Measurements from ENCODE around the gene ME2. TPM values are rescaled to one million over a fixed set of nuclear protein-coding genes. Genes with fewer than 3 reads are reported as not detected.

Gene ME2
- total RNA-seq, 1 experiment from 2014 or later = 49.0 TPM

DNA sequence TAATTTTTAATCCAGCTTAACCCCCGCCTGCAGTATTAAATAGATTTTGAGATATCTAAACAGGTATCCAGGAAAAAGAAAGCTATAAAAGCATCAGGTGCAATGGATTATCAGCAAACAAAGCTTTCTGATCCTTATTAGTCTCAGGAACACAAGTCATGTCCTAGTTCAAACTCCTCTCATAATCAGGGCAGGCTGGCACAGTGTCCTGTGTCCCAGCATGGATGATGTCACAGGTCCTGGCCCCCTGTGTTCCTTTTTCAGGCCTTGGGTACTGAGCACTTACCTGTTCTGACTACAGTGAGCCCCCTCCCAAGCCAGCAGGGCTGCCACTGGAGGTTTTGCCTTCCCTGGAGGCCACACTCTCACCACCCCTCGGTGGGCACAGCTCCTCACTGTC, 39.6 kb upstream of the ME2 start (continued):
- TF ChIP-seq, protein P1, sequence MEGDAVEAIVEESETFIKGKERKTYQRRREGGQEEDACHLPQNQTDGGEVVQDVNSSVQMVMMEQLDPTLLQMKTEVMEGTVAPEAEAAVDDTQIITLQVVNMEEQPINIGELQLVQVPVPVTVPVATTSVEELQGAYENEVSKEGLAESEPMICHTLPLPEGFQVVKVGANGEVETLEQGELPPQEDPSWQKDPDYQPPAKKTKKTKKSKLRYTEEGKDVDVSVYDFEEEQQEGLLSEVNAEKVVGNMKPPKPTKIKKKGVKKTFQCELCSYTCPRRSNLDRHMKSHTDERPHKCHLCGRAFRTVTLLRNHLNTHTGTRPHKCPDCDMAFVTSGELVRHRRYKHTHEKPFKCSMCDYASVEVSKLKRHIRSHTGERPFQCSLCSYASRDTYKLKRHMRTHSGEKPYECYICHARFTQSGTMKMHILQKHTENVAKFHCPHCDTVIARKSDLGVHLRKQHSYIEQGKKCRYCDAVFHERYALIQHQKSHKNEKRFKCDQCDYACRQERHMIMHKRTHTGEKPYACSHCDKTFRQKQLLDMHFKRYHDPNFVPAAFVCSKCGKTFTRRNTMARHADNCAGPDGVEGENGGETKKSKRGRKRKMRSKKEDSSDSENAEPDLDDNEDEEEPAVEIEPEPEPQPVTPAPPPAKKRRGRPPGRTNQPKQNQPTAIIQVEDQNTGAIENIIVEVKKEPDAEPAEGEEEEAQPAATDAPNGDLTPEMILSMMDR (IDR thresholded peaks at IDR 0.05 in 2 of 3, conservative IDR thresholded peaks at IDR 0.05 in 1 of 3; ENCODE audit: borderline replicate concordance in 1 of 3, insufficient read depth in 1 of 3, low read depth in 2 of 3, low read length in 2 of 3) = no peak
- TF ChIP-seq POLR2AphosphoS5 (IDR thresholded peaks at IDR 0.05; ENCODE audit: low read depth, low read length) (no peak), TCF7L2 (IDR thresholded peaks at IDR 0.05; ENCODE audit: borderline replicate concordance, extremely low read depth, insufficient read depth, insufficient read length) (no peak), EZH2phosphoT487 (IDR thresholded peaks at IDR 0.05; ENCODE audit: borderline replicate concordance) (no peak)

DNA sequence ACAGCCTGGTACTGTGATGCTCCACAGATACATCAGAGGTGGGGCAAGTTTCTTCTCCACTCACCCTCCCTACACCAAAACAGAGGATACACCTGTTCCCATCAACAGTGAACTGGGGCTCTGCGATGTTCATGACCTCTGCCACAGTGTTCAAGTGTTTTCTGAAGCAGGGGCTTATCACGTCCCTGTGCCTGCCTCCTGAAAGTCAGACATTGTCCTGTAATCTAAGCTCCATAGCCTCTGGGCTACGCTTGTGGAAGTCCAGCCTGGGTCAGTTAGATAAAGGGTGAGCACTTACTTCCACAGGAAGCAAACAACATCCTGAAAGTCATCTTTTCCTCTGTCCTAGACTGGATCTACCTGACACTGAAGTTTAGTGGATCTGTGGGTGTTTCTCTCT, 38.9 kb upstream of the ME2 start:
- no peak overlapping the region for H3K27ac ChIP-seq (ENCODE audit: low read depth, low read length)
- no peak overlapping the region for H2AFZ ChIP-seq (ENCODE audit: low read depth, low read length, poor library complexity, severe bottlenecking)
- H3K9me3 ChIP-seq (ENCODE audit: control insufficient read depth in 1 of 2, insufficient read depth in 1 of 2, low read depth in 1 of 2, low read length in 2 of 2) = no peaks in the 10 kb centered on the region
- ATAC-seq (no peak), DNase-seq (ENCODE audit: low read depth, low spot score) (no peak)
- CTCF ChIA-PET = no interaction called here
- H3K4me3 ChIP-seq (replicated peaks in 1 of 2; ENCODE audit: low read depth in 1 of 2, low read length in 2 of 2) = no peak overlapping the region
- RAD21 ChIA-PET (ENCODE audit: low non-redundant PET in 1 of 2, low total read pairs in 2 of 2, uncharacterized antibody in 2 of 2, unreplicated experiment in 2 of 2) = no interaction called here
- no peaks in the 10 kb centered on the region for H4K20me1 ChIP-seq (ENCODE audit: insufficient read depth)
- TF ChIP-seq CEBPB (IDR thresholded peaks at IDR 0.05; ENCODE audit: low read depth) (no peak), RAD21 (IDR thresholded peaks at IDR 0.05; ENCODE audit: low read depth) (no peak), SIN3A (IDR thresholded peaks at IDR 0.05; ENCODE audit: low read depth) (no peak), ELF1 (IDR thresholded peaks at IDR 0.05; ENCODE audit: borderline replicate concordance, low read depth) (no peak), CBX3 (IDR thresholded peaks at IDR 0.05; ENCODE audit: low read depth) (no peak), ZNF274 (IDR thresholded peaks at IDR 0.05; ENCODE audit: low read depth, low read length) (no peak), YY1 (IDR thresholded peaks at IDR 0.05; ENCODE audit: extremely low read depth, insufficient replicate concordance, low read depth, low read length) (no peak), POLR2A (IDR thresholded peaks at IDR 0.05; ENCODE audit: borderline replicate concordance, extremely low read depth, insufficient read depth, insufficient read length) (no peak), FOSL1 (IDR thresholded peaks at IDR 0.05; ENCODE audit: low read depth) (no peak), EGR1 (IDR thresholded peaks at IDR 0.05; ENCODE audit: low read depth) (no peak)
- TF ChIP-seq, protein P1 (IDR thresholded peaks at IDR 0.05 in 2 of 3, conservative IDR thresholded peaks at IDR 0.05 in 1 of 3; ENCODE audit: borderline replicate concordance in 1 of 3, insufficient read depth in 1 of 3, low read depth in 2 of 3, low read length in 2 of 3) = no peak
- H3K9ac ChIP-seq (ENCODE audit: low read length) = no peak overlapping the region
- no peaks in the 10 kb centered on the region for H3K9me2 ChIP-seq (ENCODE audit: insufficient read depth)
- no peak overlapping the region for H3K4me2 ChIP-seq (ENCODE audit: low read length)
- peaks cover 9 to 26% of the 10 kb centered on the region in 2 experiments for H3K4me1 ChIP-seq (ENCODE audit: control insufficient read depth in 1 of 2, insufficient read depth in 2 of 2, low read length in 2 of 2)
- H3K79me2 ChIP-seq (ENCODE audit: insufficient read depth, low read length) = no peaks in the 10 kb centered on the region
- no peaks in the 10 kb centered on the region for H3K36me3 ChIP-seq (ENCODE audit: control insufficient read depth in 1 of 2, insufficient read depth in 2 of 2, low read length in 2 of 2)
- intact Hi-C loops (cut with micrococcal nuclease) = no loop called here
- POLR2A ChIA-PET = no interaction called here
- no TSS peak for BruUV-seq (replicated peaks)
- H3K27me3 ChIP-seq (ENCODE audit: insufficient read depth, low read length) = no peaks in the 10 kb centered on the region

Data from HCT116 (cell line).